Measurements from ENCODE around the gene PTPRM.

The PTPRM gene

GRCh38 chr18:7600036-7600435 lies 32.9 kb downstream of the PTPRM start:
- no peak for DNase-seq (ENCODE audit: low spot score)

- no peak for DNase-seq (ENCODE audit: low spot score)
Measured at GRCh38 chr18:7600528-7601245, 33.6 kb downstream of the PTPRM start.

GRCh38 chr18:7601246-7601615 lies 34.1 kb downstream of the PTPRM start:
- no peak for DNase-seq (ENCODE audit: low spot score)

GRCh38 chr18:7601936-7602335 lies 34.8 kb downstream of the PTPRM start:
- DNase-seq (ENCODE audit: low spot score) = no peak

- no peak for DNase-seq (ENCODE audit: low spot score)
Measured at GRCh38 chr18:7603259-7604000, 36.3 kb downstream of the PTPRM start.

GRCh38 chr18:7604361-7604760 lies 37.2 kb downstream of the PTPRM start:
- DNase-seq (ENCODE audit: low spot score) = no peak

- no peak for DNase-seq (ENCODE audit: low spot score)
Measured at GRCh38 chr18:7605705-7606104, 38.6 kb downstream of the PTPRM start.

- no peak for DNase-seq (ENCODE audit: low spot score)
Measured at GRCh38 chr18:7607540-7608173, 40.5 kb downstream of the PTPRM start.

- DNase-seq (ENCODE audit: low spot score) = no peak
Measured at GRCh38 chr18:7608174-7608550, 41.0 kb downstream of the PTPRM start.

GRCh38 chr18:7608781-7609201 lies 41.7 kb downstream of the PTPRM start:
- DNase-seq (ENCODE audit: low spot score) = no peak

GRCh38 chr18:7609617-7610016 lies 42.5 kb downstream of the PTPRM start:
- no peak for DNase-seq (ENCODE audit: low spot score)

GRCh38 chr18:7614042-7614441 lies 46.9 kb downstream of the PTPRM start:
- no peak for DNase-seq (ENCODE audit: low spot score)

- no peak for DNase-seq (ENCODE audit: low spot score)
Measured at GRCh38 chr18:7615840-7616239, 48.7 kb downstream of the PTPRM start.

GRCh38 chr18:7616661-7617060 lies 49.5 kb downstream of the PTPRM start:
- DNase-seq (ENCODE audit: low spot score) = no peak

- DNase-seq (ENCODE audit: low spot score) = no peak
Measured at GRCh38 chr18:7617738-7618422, 50.8 kb downstream of the PTPRM start.

GRCh38 chr18:7618891-7619442 lies 51.9 kb downstream of the PTPRM start:
- no peak for DNase-seq (ENCODE audit: low spot score)

- DNase-seq (ENCODE audit: low spot score) = no peak
Measured at GRCh38 chr18:7619676-7620075, 52.6 kb downstream of the PTPRM start.

- DNase-seq (ENCODE audit: low spot score) = no peak
Measured at GRCh38 chr18:7622721-7623120, 55.6 kb downstream of the PTPRM start.

GRCh38 chr18:7623681-7624080 lies 56.6 kb downstream of the PTPRM start:
- DNase-seq (ENCODE audit: low spot score) = no peak

- DNase-seq (ENCODE audit: low spot score) = no peak
Measured at GRCh38 chr18:7624697-7625096, 57.6 kb downstream of the PTPRM start.

- DNase-seq (ENCODE audit: low spot score) = no peak
Measured at GRCh38 chr18:7626175-7626921, 59.2 kb downstream of the PTPRM start.

All from CD4-positive, alpha-beta T cell treated with Interleukin-6 at 100 ng/mL for 8 hours (primary cell).